DND-41 (cell line): ENCODE results near the gene SERPINA4.
"Not testable (repeated sequence)": the region's sequence is repeated elsewhere in the genome, so short reads cannot be mapped to it uniquely, and the experiment has no call there.

Experiments
- ATAC-seq: fragments of 200-7000 bp; cut with Tn5 transposase; 3 replicates; pipeline ENCODE4 v1.9.1; 2021; ENCODE audit warnings: low read depth; ENCODE audit not compliant: insufficient read depth
- DNase-seq: peaks from one replicate; pipeline ENCODE4 v3.0.0-alpha.2; 2020
- H2AFZ ChIP-seq: 2 replicates; pipeline ENCODE4 v1.6.0; 2012; ENCODE audit warnings: low read depth, low read length
- H3K27ac ChIP-seq: 2 replicates; pipeline ENCODE4 v1.5.1; 2012; ENCODE audit warnings: low read length, inconsistent platforms
- H3K27me3 ChIP-seq: fragments of 200-600 bp; sonication (generic); 2 replicates; pipeline ENCODE4 v1.6.0; 2012; ENCODE audit warnings: low read length, mild to moderate bottlenecking, inconsistent platforms; ENCODE audit not compliant: insufficient read depth, poor library complexity
- H3K36me3 ChIP-seq: 2 replicates; pipeline ENCODE4 v1.5.1; 2012; ENCODE audit warnings: low read length, inconsistent platforms; ENCODE audit not compliant: insufficient read depth
- H3K4me1 ChIP-seq: 2 replicates; pipeline ENCODE4 v1.5.1; 2012; ENCODE audit warnings: mild to moderate bottlenecking, low read length; ENCODE audit not compliant: insufficient read depth
- H3K4me2 ChIP-seq: 2 replicates; pipeline ENCODE4 v1.6.0; 2012; ENCODE audit warnings: mild to moderate bottlenecking, moderate library complexity, low read length, inconsistent platforms; ENCODE audit not compliant: insufficient read depth
- H3K4me3 ChIP-seq, 2 experiments: fragments of 200-600 bp in 1 of 2; shearing (Covaris generic) in 1 of 2; 2 replicates each; pipeline ENCODE4 v1.5.1; 2012 to 2016; ENCODE audit warnings: inconsistent platforms in 2 of 2, low read length in 2 of 2, mild to moderate bottlenecking in 2 of 2, low read depth in 1 of 2, moderate library complexity in 1 of 2
- H3K79me2 ChIP-seq: 2 replicates; pipeline ENCODE4 v1.6.0; 2012; ENCODE audit warnings: low read length, inconsistent platforms; ENCODE audit not compliant: insufficient read depth
- H3K9ac ChIP-seq: 2 replicates; pipeline ENCODE4 v1.6.0; 2012; ENCODE audit warnings: low read depth, mild to moderate bottlenecking, inconsistent platforms, low read length, moderate library complexity
- H3K9me3 ChIP-seq: 2 replicates; pipeline ENCODE4 v1.5.1; 2012; ENCODE audit warnings: low read length, moderate library complexity, mild to moderate bottlenecking, inconsistent platforms; ENCODE audit not compliant: insufficient read depth, severe bottlenecking
- H4K20me1 ChIP-seq: 2 replicates; pipeline ENCODE4 v1.6.0; 2012; ENCODE audit warnings: low read length; ENCODE audit not compliant: insufficient read depth
- CTCF ChIP-seq: IDR thresholded peaks from 2 replicates; pipeline ENCODE4 v1.5.1; 2012; ENCODE audit warnings: borderline replicate concordance, low read length, moderate library complexity, mild to moderate bottlenecking; ENCODE audit not compliant: poor library complexity, severe bottlenecking; ENCODE audit errors: extremely low read depth
- EZH2 ChIP-seq: IDR thresholded peaks from 3 replicates; pipeline ENCODE4 v1.6.1; 2012; ENCODE audit warnings: borderline replicate concordance, low read depth, mild to moderate bottlenecking, moderate library complexity, low read length, inconsistent platforms; ENCODE audit not compliant: severe bottlenecking

SERPINA4 gene

DNA sequence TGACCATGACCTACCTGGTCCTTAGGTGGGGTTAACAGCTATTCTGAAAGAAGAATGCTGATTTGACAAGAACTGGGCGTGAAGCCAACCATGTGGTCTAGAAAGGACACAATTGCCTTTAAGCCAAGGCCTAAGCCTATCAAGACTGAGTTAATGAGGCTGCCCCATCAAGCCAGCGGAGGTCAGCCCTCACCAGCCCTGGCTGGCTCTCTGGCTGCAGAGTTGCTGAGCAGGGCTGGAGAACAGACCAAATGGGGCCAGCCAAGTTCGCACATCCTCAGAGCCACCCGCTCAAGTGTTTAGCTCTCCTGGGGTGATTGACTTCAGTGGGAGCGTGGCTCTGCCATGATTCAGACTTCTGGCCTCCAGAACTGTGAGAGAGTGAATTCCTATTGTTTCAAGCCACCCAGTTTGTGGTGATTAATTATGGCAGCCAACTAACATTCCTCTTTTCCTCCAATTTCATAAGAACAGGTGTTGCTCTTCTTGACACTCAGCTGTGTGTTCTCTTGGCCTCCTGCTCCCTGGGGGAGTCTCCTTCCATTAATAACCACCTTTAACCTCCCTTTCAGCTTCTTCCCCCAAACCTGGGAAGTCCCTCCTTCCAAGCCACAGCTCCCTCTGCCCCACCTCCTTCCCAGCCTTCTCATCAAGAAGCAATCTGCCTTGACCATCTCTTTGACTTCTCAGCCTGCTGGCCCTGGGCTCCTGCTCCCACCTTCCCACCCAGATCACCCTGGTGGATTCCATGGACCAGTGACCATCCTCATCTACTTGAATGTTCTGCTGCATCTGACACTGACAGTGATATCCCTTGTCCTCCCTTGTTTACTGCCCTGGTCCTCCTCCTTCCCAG lies 14.7 kb downstream of the SERPINA4 start:
- no peaks in the 10 kb centered on the region for H3K36me3 ChIP-seq
- H3K9ac ChIP-seq = no peak overlapping the region
- H4K20me1 ChIP-seq = no peaks in the 10 kb centered on the region
- no peak overlapping the region for H3K27ac ChIP-seq
- no peak for DNase-seq
- H3K9me3 ChIP-seq = no peaks in the 10 kb centered on the region
- H3K4me1 ChIP-seq = no peaks in the 10 kb centered on the region
- no peak overlapping the region for H3K4me3 ChIP-seq
- no peak overlapping the region for H3K4me2 ChIP-seq
- no peak for TF ChIP-seq EZH2
- no peaks in the 10 kb centered on the region for H3K79me2 ChIP-seq
- H3K27me3 ChIP-seq = no peaks in the 10 kb centered on the region
- no peak for ATAC-seq
- no peak overlapping the region for H2AFZ ChIP-seq

- H3K79me2 ChIP-seq, H3K27me3 ChIP-seq, H4K20me1 ChIP-seq, H3K4me3 ChIP-seq, H3K9ac ChIP-seq, H2AFZ ChIP-seq, H3K4me2 ChIP-seq, H3K4me1 ChIP-seq, DNase-seq, H3K27ac ChIP-seq, H3K36me3 ChIP-seq, H3K9me3 ChIP-seq, ATAC-seq: not testable (repeated sequence)
These were observed 16.2 kb downstream of the SERPINA4 start for GRCh38 chr14:94577472-94577871.

DNA sequence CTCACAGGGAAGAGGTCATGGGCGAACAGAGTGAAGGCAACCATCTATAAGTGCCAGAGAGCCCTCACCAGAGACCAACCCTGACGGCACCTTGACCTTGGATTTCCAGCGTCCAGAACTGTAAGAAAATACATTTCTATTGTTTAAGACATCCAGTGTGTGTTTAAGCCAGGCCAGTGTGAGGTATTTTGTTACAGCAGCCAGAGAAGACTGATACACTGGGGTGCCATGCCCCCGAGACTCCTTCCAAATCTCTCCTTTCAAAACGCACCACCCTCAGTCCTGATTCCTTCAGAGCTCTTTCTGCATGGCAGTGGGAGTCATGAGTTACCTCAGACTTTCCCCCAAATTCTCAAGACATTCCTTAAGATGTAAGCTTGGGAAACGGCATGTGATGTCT lies 17.5 kb downstream of the SERPINA4 start:
- no peak for TF ChIP-seq EZH2
- TF ChIP-seq CTCF = no peak
- Histone ChIP-seq H3K9me3 (no peaks in the 10 kb centered on the region), H3K4me1 (no peaks in the 10 kb centered on the region), H3K79me2 (no peaks in the 10 kb centered on the region), H2AFZ (no peak overlapping the region), H3K4me2 (no peak overlapping the region), H3K27ac (no peak overlapping the region), H3K27me3 (no peaks in the 10 kb centered on the region), H3K4me3 (no peak overlapping the region), H3K36me3 (no peaks in the 10 kb centered on the region), H3K9ac (no peak overlapping the region), H4K20me1 (no peaks in the 10 kb centered on the region)
- ATAC-seq (no peak), DNase-seq (no peak)

DNA sequence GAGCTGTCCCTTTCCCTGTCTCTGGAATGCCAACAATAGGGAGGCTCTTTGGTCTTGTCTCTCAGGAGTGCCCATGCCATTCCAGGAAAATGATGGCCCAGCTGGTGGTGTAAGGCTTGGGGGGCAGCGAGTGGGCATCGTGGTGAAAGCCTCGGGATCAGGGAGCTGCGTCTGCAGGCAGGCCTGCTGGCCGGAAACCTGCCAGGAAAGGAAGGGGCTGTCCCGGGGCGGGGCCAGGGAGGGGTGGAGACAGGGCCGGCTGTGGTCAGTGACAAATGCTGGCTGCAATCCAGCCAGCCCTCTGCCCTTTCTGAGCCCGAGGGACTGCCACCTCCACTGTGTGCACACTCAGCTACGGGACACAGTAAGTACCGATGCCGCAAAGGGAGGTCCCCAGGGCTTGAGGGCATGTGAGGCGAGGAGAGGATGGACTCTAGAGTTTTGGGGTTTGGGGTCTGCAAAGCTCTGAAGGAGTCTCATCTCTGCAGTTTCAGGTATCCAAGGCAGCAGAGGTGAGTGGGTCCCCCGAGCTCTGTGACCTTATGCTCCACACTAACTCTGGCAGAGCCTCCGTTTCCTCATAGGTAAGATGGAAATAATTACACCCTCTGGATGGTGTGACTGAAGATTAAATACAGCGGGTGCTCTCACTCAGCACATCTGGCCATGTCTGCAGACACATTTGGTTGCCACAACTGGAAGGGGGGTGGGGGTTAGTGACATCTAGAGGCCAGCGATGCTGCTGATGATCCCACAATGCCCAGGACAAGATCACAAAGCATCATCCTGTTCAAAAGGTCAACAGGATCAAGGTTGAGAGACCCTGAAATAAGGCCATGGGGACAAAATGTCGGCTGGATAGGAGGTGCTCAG lies 20.1 kb downstream of the SERPINA4 start, which contains the start of gene SERPINA5:
Gene SERPINA5 (plus strand): TSS at position 300 of the 873 bp plus-strand sequence. CDS start 5,937 bp downstream, outside the sequence.
- no peak within 1 kb of the TSS for H3K9ac ChIP-seq
- H3K4me2 ChIP-seq = no peak within 1 kb of the TSS
- no peak within 1 kb of the TSS for H3K27ac ChIP-seq
- H2AFZ ChIP-seq = no peak within 1 kb of the TSS
- TF ChIP-seq CTCF (no peak), EZH2 (no peak)
- H3K27me3 ChIP-seq = no peaks in the 10 kb centered on the region
- H3K4me3 ChIP-seq = no peak within 1 kb of the TSS
- no peaks in the 10 kb centered on the region for H3K79me2 ChIP-seq
- no peaks in the 10 kb centered on the region for H4K20me1 ChIP-seq
- H3K9me3 ChIP-seq = no peaks in the 10 kb centered on the region
- no peaks in the 10 kb centered on the region for H3K36me3 ChIP-seq
- no peak for DNase-seq
- H3K4me1 ChIP-seq = no peaks in the 10 kb centered on the region
- ATAC-seq = no peak
